ENCODE measurements around the gene PIM1.

DNA sequence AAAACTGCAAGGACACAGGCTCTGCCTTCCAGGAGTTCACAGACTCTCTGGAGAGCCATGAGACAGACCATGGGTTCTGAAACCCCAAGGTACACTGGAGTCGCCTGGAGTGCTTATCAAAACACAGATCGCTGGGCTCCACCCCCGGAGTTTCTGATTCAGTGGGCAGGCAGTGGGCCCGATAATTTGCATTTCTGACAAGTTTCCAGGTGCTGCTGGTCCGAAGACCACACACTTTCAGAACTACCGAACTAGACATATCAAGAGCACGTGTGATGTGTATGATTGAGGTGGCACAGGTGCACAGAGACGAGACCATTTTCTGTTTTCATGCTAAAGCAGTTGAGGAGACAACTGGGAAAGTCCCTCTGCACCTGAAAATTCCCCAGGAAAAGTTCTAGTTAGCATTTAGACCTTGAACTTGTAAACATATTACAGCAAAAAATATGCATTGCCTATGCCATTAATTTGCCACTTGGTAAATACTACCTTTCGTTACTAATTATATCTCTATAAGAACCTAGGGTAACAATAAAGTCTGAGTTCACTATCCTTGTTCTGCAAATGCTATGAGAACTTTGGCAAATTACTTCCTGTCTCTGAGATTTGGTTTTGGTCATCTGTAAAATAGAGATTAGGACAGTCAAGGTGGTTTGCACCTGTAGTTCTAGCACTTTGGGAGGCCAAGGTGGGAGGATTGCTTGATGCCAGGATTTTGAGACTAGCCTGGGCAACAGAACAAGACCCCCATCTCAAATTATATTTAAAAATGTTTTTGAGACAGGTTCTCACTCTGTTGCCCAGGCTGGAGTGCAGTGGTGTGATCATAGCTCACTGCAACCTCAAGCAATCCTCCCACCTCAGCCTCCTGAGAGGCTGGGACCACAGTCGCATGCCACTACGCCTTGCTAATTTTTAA lies 14.3 kb upstream of the PIM1 start:
- TF ChIP-seq CTCF (conservative IDR thresholded peaks at IDR 0.05; ENCODE audit: low read length) (no peak), EZH2phosphoT487 (IDR thresholded peaks at IDR 0.05; ENCODE audit: borderline replicate concordance, low read depth, low read length) (no peak)
